Stimulated activated CD8-positive, alpha-beta memory T cell treated with anti-CD3 and anti-CD28 coated beads, Interleukin-4, amount 100 ng/mL, for 24 hours (primary cell): Measurements from ENCODE around the gene SERPINF2.
"Not testable (repeated sequence)": the region's sequence is repeated elsewhere in the genome, so short reads cannot be mapped to it uniquely, and the experiment has no call there.

Experiments
- DNase-seq: peaks from one replicate; pipeline ENCODE4 v3.0.0-alpha.2; 2020; ENCODE audit warnings: low read depth

SERPINF2 gene

GRCh38 chr17:1735418-1735817 is 7.3 kb upstream of the SERPINF2 start:
- no peak for DNase-seq

GRCh38 chr17:1735834-1736347 is 6.8 kb upstream of the SERPINF2 start:
- DNase-seq = no peak

DNA sequence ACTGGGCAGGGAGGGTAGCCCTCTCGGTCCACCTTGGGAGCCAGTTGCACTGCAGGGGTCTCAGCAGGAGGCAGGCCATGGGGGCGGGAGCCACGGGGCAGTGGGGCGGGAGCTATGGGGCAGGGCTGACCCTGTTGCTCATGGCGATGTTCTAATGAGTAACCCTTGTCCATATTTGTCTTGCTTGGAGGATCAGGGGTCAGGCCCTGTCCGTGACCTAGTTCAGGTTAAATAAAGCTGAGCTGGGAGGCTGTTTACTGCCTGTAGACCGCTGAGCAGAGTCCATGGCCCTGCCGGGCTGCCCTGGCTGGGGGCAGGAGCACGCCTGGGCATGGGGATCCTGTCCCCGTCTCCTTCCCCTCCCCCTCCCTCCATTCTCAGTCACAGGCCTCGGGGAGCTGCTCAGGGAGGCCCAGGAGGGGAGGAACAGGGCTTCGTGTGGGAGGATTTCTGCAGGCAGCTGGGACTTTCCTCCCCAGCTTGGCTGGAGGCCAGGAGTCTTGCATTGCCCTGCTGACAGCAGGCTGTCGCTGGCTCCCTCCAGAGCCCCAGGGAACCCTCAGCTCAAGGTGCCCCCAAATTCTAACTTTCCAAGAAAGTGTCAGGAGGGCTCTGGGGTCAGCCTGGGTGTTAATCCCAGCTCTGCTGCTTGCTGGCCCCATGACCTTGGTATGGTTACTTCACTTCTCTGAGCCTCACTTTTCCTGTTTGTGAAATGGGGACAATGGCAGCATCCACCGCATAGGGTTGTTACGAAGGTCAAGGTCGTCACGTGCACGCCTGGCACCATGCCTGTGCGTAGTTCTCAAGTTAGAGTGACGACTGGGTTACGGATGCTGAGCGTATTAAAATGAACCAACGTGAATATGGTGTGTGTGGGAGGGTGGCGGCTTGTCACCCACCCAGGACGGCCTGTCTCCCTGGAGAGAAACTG is 6.1 kb upstream of the SERPINF2 start:
- no peak for DNase-seq

DNA sequence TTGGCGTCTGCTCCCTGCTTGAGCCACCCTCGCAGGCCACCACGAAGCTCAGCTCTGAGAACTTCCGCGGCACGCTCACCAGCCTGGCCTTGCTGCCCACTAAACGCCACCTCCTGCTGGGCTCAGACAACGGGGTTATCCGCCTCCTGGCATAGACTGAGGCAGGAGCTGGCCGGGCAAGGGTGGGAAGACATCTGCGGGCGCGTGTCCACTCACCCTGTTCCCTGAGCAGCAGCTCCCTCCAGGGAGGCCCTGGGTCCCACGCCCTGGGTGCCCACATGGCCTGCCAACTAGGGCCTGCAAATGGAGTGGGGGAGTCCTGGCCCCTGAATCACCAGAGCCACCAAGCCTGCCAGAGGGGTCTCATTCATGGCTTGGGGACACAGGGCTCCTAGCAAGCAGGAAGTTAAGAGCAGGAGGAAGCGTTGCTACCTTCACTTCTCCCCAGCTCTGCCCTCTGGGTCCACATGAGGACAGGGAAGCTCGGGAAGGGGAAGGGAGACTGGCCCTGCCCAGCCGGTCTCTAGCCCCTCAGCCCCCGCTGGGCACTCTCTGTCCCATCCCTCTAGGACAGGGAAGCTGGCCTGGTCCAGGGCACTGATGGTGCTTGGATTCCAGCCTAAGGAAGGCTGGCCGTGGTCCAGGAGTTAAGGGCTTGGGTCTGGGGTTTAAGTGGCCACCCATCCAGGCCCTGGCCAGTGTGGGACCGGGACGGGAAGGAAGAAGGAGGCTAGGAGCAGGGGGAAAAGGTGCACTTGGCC is 5.0 kb upstream of the SERPINF2 start:
- DNase-seq = no peak

- DNase-seq = not testable (repeated sequence)
Observed at GRCh38 chr17:1741899-1742298, 772 bp upstream of the SERPINF2 start.

GRCh38 chr17:1743088-1743439 is 393 bp downstream of the SERPINF2 start:
- DNase-seq = no peak

- no peak for DNase-seq
Observed at GRCh38 chr17:1744551-1745512, 2.2 kb downstream of the SERPINF2 start.

DNA sequence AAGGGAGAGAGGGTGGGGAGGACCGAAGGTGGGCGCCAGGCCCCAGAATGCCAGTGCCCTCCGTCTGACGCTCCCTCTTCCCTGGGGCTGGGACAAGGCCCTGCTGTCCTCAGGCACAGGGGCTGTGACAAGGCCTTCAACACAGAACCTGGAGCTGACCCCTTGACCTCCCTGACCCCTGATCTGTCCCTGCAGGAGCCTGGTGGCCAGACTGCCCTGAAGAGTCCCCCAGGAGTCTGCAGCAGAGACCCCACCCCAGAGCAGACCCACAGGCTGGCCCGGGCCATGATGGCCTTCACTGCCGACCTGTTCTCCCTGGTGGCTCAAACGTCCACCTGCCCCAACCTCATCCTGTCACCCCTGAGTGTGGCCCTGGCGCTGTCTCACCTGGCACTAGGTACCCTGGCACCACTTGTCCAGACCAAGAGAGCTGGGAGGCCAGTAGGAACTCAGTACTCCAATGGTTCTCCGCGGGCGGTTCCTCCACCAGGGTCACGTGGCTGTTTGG is 2.9 kb downstream of the SERPINF2 start:
- no peak for DNase-seq

DNA sequence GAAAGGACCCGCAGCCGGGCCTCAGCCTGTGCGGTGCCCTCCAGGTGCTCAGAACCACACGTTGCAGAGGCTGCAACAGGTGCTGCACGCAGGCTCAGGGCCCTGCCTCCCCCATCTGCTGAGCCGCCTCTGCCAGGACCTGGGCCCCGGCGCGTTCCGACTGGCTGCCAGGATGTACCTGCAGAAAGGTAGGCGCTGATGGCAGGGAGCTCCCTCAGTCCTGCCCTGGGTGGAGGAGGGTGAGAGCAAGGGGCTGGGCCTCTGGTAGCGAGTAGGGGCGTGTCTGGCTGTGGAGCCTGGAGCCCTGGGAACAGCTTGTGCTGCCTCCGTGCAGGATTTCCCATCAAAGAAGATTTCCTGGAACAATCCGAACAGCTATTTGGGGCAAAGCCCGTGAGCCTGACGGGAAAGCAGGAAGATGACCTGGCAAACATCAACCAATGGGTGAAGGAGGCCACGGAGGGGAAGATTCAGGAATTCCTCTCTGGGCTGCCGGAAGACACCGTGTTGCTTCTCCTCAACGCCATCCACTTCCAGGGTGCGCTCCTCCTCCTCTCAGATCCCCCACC is 4.4 kb downstream of the SERPINF2 start:
- no peak for DNase-seq

DNA sequence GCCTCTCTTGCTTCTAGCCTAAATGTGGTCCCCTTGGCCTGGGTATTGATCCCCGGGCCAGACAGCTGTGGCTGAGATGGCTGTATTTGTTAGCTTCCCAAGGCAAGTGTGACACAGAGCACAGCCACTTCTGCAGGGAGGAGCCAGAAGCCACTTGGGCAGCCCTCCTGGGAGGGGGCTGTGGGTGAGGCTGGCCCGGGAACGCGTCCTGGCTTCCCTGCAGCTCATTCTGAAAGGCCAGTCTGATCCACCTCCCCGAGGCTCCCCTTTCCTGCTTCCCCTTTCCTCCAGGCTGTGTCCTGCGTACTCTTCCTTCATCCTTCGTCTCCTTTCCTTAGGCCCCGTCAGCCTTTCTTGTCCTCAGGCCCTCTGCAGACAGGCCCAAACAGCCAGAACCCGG is 8.0 kb downstream of the SERPINF2 start:
- DNase-seq = no peak

DNA sequence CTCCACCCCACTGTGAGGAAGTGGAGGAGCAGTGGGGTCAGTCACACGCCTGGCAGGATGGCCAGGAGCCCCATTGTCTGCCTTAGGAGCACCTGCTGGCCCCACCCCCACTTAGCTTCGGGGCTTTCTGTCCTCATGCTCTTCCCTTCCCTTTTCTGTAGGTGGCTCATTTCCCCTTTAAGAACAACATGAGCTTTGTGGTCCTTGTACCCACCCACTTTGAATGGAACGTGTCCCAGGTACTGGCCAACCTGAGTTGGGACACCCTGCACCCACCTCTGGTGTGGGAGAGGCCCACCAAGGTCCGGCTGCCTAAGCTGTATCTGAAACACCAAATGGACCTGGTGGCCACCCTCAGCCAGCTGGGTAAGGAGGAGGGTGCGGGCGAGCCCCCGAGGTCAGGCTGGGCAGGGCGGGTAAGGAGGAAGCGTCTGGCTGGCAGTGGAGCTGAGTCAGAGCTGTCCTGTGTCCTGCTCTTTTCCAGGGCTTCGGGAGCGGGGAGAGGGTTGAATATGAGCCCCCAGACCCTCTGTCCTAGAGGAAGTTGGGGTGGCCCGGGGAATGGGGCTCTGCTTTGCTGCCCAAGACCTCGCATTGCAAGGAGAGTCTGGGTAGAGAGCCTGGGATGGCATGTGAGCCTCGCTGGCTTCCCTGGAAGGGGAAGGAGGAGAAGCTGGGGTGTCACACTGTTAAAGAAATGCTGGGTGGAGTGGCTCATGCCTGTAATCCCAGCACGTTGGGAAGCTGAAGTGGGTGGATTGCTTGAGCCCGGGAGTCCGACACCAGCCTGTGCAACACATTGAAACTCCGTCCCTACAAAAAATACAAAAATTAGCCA is 10.0 kb downstream of the SERPINF2 start:
- DNase-seq = no peak

DNA sequence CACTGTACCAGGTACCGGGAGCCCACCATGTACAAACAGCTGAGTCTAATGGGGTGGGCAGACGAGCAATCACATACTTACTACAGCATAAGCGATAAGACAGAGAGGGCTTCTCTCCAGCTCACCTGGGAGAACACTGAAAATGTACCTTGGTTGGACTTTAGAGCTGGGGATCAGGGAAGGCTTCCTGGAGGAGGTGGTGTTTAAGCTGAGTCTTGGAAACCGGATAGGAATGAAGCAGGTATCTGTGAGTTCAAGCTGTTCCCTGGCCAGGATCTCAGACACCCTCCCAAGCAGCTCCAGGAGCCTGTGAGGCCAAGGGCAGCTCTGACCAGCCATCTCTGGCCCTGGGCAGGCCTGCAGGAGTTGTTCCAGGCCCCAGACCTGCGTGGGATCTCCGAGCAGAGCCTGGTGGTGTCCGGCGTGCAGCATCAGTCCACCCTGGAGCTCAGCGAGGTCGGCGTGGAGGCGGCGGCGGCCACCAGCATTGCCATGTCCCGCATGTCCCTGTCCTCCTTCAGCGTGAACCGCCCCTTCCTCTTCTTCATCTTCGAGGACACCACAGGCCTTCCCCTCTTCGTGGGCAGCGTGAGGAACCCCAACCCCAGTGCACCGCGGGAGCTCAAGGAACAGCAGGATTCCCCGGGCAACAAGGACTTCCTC is 11.2 kb downstream of the SERPINF2 start:
- DNase-seq = no peak

DNA sequence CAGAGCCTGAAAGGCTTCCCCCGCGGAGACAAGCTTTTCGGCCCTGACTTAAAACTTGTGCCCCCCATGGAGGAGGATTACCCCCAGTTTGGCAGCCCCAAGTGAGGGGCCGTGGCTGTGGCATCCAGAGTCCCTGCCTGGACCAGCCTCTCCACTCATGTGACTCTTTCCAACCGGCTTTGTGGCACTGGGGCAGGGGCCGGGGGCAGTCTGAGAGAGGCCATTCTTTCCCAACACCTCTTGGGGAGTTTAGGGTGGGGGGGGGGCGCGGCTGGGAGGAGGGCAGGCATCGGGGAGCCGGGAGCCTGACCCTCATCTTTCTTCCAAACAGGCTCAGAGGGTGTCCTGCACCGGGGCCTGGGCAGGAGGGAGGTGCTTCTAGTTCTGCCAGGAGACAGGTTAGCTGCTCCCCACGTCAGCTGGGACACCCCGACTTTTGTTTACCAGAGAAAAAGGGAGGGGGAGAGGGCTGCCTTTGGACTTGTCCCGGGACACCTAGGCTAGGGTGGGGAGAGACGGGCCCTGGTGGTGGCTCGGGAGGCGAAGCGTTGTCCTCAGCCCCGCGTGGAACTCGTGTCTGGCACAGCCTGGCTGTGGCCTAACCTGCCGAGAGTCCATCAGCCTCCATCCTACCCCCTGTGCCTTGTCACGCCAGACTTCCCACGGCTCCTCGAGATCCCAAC is 11.9 kb downstream of the SERPINF2 start:
- DNase-seq = no peak

- DNase-seq = no peak
Observed at GRCh38 chr17:1755252-1755826, 12.7 kb downstream of the SERPINF2 start.

DNA sequence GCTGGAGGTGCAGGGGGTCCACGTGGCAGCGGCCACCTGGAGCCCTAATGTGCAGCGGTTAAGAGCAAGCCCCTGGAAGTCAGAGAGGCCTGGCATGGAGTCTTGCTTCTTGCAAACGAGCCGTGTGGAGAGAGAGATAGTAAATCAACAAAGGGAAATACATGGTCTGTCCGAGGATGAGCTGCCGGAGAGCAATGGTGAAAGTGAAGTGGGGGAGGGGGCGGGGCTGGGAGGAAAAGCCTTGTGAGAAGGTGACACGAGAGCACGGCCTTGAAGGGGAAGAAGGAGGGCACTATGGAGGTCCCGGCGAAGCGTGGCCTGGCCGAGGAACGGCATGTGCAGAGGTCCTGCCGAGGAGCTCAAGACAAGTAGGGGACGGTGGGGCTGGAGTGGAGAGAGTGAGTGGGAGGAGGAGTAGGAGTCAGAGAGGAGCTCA is 13.2 kb downstream of the SERPINF2 start:
- DNase-seq = no peak

GRCh38 chr17:1758807-1759206 is 16.1 kb downstream of the SERPINF2 start:
- DNase-seq = no peak

GRCh38 chr17:1759529-1759928 is 16.9 kb downstream of the SERPINF2 start:
- DNase-seq = no peak

GRCh38 chr17:1762233-1762900 is 19.7 kb downstream of the SERPINF2 start:
- DNase-seq = no peak
